Activated T-cell treated with anti-CD3 and anti-CD28 coated beads, Interleukin-2, amount 50 U/mL, for 72 hours (primary cell): ENCODE results near the gene MAP1LC3A. TPM values are rescaled to one million over a fixed set of nuclear protein-coding genes. Genes with fewer than 3 reads are reported as not detected.
"Not testable (repeated sequence)": the region's sequence is repeated elsewhere in the genome, so short reads cannot be mapped to it uniquely, and the experiment has no call there.

ENCODE experiments used
- ATAC-seq, 2 donors: fragments of 150-1000 bp; cut with Tn5 transposase; replicated peaks in 1 of 2; 2 replicates each; pipeline ENCODE4 v1.10.0; 2021; ENCODE audit warnings: moderate library complexity in 2 of 2, mild to moderate bottlenecking in 1 of 2
- DNase-seq, 2 donors: peaks; one replicate each; pipeline ENCODE4 v3.0.0; 2021 to 2022; ENCODE audit warnings: mixed read lengths in 1 of 2
- H3K27ac Mint-ChIP-seq: one replicate; pipeline ENCODE4 v1.8.0; 2022; ENCODE audit warnings: mild to moderate bottlenecking, moderate library complexity, mixed read lengths
- H3K27me3 Mint-ChIP-seq: one replicate; pipeline ENCODE4 v1.8.0; 2022; ENCODE audit warnings: low read depth, mixed read lengths
- H3K36me3 Mint-ChIP-seq, 2 donors: one replicate each; pipeline ENCODE4 v1.8.0; 2022; ENCODE audit warnings: mixed read lengths in 2 of 2, mild to moderate bottlenecking in 1 of 2; ENCODE audit not compliant: insufficient read depth in 2 of 2
- H3K4me1 Mint-ChIP-seq: one replicate; pipeline ENCODE4 v1.8.0; 2022; ENCODE audit warnings: low read depth, mixed read lengths
- H3K4me3 Mint-ChIP-seq, 2 donors: one replicate each; pipeline ENCODE4 v1.8.0; 2022; ENCODE audit warnings: mild to moderate bottlenecking in 2 of 2, mixed read lengths in 2 of 2, moderate library complexity in 2 of 2
- H3K9me3 Mint-ChIP-seq, 2 donors: one replicate each; pipeline ENCODE4 v1.8.0; 2022; ENCODE audit warnings: mixed read lengths in 2 of 2
- total RNA-seq, 2 donors: library from RNA; stranded (reverse); gene quantifications; one replicate each; pipeline ENCODE4 v1.2.3, GENCODE V29; 2022

The MAP1LC3A gene
- 1 to 10 TPM; 3.7 to 5.2 TPM for total RNA-seq

- no peaks in the 10 kb centered on the region for H3K9me3 Mint-ChIP-seq
- H3K27me3 Mint-ChIP-seq, result no peaks in the 10 kb centered on the region
- peak; percentile 91 to 95 for DNase-seq
- peak within 1 kb of the TSS; percentile 89 to 96 for H3K4me3 Mint-ChIP-seq
- peaks cover 15% of the 10 kb centered on the region for H3K4me1 Mint-ChIP-seq
- peaks cover 0 to 3% of the 10 kb centered on the region in 2 donors for H3K36me3 Mint-ChIP-seq
- peak; percentile 89 to 92 for ATAC-seq
- H3K27ac Mint-ChIP-seq, result peak within 1 kb of the TSS; percentile 90
Measured at GRCh38 chr20:34558320-34559218, at the start of gene MAP1LC3A. Gene MAP1LC3A, plus strand, starts transcription at chr20:34558718. Its CDS starts 151 bp downstream, at chr20:34558869.

GRCh38 chr20:34510575-34510974, 47.9 kb upstream of the MAP1LC3A start:
- no peaks in the 10 kb centered on the region for H3K9me3 Mint-ChIP-seq

GRCh38 chr20:34511891-34512265, 46.6 kb upstream of the MAP1LC3A start:
- Mint-ChIP-seq H3K27me3 (no peaks in the 10 kb centered on the region), H3K4me3 (no peak overlapping the region), H3K36me3 (peaks cover 0 to 7% of the 10 kb centered on the region in 2 donors), H3K9me3 (no peaks in the 10 kb centered on the region), H3K4me1 (peaks cover 13% of the 10 kb centered on the region), H3K27ac (peak overlapping the region; percentile 7)
- no peak for DNase-seq
- ATAC-seq, result no peak

More at GRCh38 chr20:34510575-34510974, 47.9 kb upstream of the MAP1LC3A start:
- Mint-ChIP-seq H3K27me3 (no peaks in the 10 kb centered on the region), H3K27ac (no peak overlapping the region), H3K4me3 (no peak overlapping the region), H3K36me3 (peaks cover 0 to 6% of the 10 kb centered on the region in 2 donors), H3K4me1 (peaks cover 13% of the 10 kb centered on the region)
- no peak for DNase-seq
- ATAC-seq, result no peak

- H3K27me3 Mint-ChIP-seq, result no peaks in the 10 kb centered on the region
- H3K27ac Mint-ChIP-seq, result peak overlapping the region; percentile 7
- peaks cover 13% of the 10 kb centered on the region for H3K4me1 Mint-ChIP-seq
- no peaks in the 10 kb centered on the region for H3K9me3 Mint-ChIP-seq
- ATAC-seq (no peak), DNase-seq (no peak)
- H3K36me3 Mint-ChIP-seq, result peaks cover 0 to 7% of the 10 kb centered on the region in 2 donors
- H3K4me3 Mint-ChIP-seq, result no peak overlapping the region
Measured at GRCh38 chr20:34512266-34512954, 46.1 kb upstream of the MAP1LC3A start.

GRCh38 chr20:34512955-34513419, 45.5 kb upstream of the MAP1LC3A start:
- no peak overlapping the region for H3K27ac Mint-ChIP-seq
- no peaks in the 10 kb centered on the region for H3K9me3 Mint-ChIP-seq
- peaks cover 0 to 5% of the 10 kb centered on the region in 2 donors for H3K36me3 Mint-ChIP-seq
- H3K4me1 Mint-ChIP-seq, result peaks cover 18% of the 10 kb centered on the region
- ATAC-seq (no peak), DNase-seq (no peak)
- H3K4me3 Mint-ChIP-seq, result no peak overlapping the region
- H3K27me3 Mint-ChIP-seq, result no peaks in the 10 kb centered on the region

- H3K4me1 Mint-ChIP-seq, result peaks cover 28% of the 10 kb centered on the region
- H3K36me3 Mint-ChIP-seq, ATAC-seq, DNase-seq, H3K9me3 Mint-ChIP-seq, H3K27me3 Mint-ChIP-seq, H3K27ac Mint-ChIP-seq, H3K4me3 Mint-ChIP-seq: not testable (repeated sequence)
Measured at GRCh38 chr20:34514034-34514433, 44.5 kb upstream of the MAP1LC3A start.

- Mint-ChIP-seq H3K4me3 (peak overlapping the region; percentile 98 to 99), H3K27me3 (no peaks in the 10 kb centered on the region), H3K36me3 (peaks cover 0 to 7% of the 10 kb centered on the region in 2 donors), H3K27ac (peak overlapping the region; percentile 99), H3K9me3 (no peaks in the 10 kb centered on the region), H3K4me1 (peaks cover 28% of the 10 kb centered on the region)
- DNase-seq (no peak), ATAC-seq (peak; percentile 16 to 18)
Measured at GRCh38 chr20:34514897-34515483, 43.5 kb upstream of the MAP1LC3A start.

- peak overlapping the region; percentile 98 to 99 for H3K4me3 Mint-ChIP-seq
- DNase-seq, result peak; percentile 76 to 78
- peak; percentile 65 to 70 for ATAC-seq
- H3K27me3 Mint-ChIP-seq, result no peaks in the 10 kb centered on the region
- peaks cover 0 to 10% of the 10 kb centered on the region in 2 donors for H3K36me3 Mint-ChIP-seq
- peak overlapping the region; percentile 99 for H3K27ac Mint-ChIP-seq
- no peaks in the 10 kb centered on the region for H3K9me3 Mint-ChIP-seq
- peaks cover 30% of the 10 kb centered on the region for H3K4me1 Mint-ChIP-seq
Measured at GRCh38 chr20:34515484-34516246, 42.9 kb upstream of the MAP1LC3A start.

GRCh38 chr20:34516247-34517113, 42.0 kb upstream of the MAP1LC3A start, which contains the start of gene DYNLRB1:
Gene DYNLRB1, plus strand, starts transcription at chr20:34516422. Its CDS starts 37 bp downstream, at chr20:34516459.
- DNase-seq, result peak; percentile 96 to 97
- Mint-ChIP-seq H3K4me1 (peaks cover 38% of the 10 kb centered on the region), H3K4me3 (peak within 1 kb of the TSS; percentile 98 to 99), H3K9me3 (no peaks in the 10 kb centered on the region), H3K36me3 (peaks cover 0 to 10% of the 10 kb centered on the region in 2 donors), H3K27me3 (no peaks in the 10 kb centered on the region), H3K27ac (peak within 1 kb of the TSS; percentile 99)
- ATAC-seq, result peak; percentile 86 to 87

GRCh38 chr20:34517114-34517505, 41.4 kb upstream of the MAP1LC3A start:
- peaks cover 41% of the 10 kb centered on the region for H3K4me1 Mint-ChIP-seq
- peaks cover 0 to 2% of the 10 kb centered on the region in 2 donors for H3K9me3 Mint-ChIP-seq
- ATAC-seq, result peak; percentile 22 to 24
- no peaks in the 10 kb centered on the region for H3K27me3 Mint-ChIP-seq
- no peak for DNase-seq
- H3K27ac Mint-ChIP-seq, result peak overlapping the region; percentile 99
- H3K36me3 Mint-ChIP-seq, result peaks cover 0 to 11% of the 10 kb centered on the region in 2 donors
- peak overlapping the region; percentile 98 to 99 for H3K4me3 Mint-ChIP-seq

- peaks cover 57% of the 10 kb centered on the region for H3K4me1 Mint-ChIP-seq
- not testable (repeated sequence) for DNase-seq, H3K27me3 Mint-ChIP-seq, ATAC-seq, H3K9me3 Mint-ChIP-seq
- peaks cover 0 to 13% of the 10 kb centered on the region in 2 donors for H3K36me3 Mint-ChIP-seq
- H3K27ac Mint-ChIP-seq, result peak overlapping the region; percentile 82
- peak overlapping the region; percentile 43 to 76 for H3K4me3 Mint-ChIP-seq
Measured at GRCh38 chr20:34518863-34519262, 39.7 kb upstream of the MAP1LC3A start.
